DMS153 (cell line): Measurements from ENCODE around the gene HAL.

Source experiments
- DNase-seq: peaks from one replicate; lab custom pipeline; 2025; lab: John Stamatoyannopoulos, UW

The HAL gene

DNA sequence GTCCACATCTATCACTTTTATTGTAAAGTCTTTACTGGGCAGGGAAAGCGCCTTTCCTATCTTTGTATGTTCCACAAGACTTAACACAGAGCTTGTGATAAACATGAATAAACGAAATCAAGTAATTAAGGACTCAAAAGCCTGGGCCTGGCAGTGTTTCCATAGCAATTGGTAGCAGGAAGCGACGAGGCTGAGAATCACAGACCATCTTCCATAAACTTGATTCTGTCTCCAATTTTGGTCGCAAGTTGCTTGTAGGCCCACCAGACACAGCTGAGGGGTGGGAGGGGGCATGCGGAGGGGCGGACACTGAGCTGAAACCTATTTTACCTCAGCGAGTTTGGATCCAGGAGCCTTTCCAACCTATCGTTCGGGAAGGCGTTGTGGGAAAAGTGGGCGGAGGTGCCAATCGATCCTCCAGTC, 54.0 kb downstream of the HAL start:
- no peak for DNase-seq

DNA sequence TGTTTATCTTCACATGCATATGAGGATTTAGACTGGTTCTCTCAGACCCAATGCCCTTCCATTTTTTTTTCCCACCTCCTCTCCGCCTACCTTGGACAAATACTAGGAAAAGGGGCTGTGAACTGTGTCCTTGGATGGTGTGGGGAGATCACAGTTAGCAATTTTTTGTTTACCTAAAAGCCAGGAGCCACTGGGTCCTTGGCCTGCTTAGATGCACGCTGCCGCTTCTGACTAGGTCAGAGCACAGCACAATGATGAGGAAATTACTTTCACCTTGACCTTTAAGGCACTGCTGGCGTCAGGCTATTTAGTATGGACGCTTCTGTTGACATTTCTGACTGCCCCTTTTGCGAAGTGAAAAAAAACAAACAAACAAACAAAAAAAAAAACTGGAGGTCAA, 55.6 kb downstream of the HAL start:
- DNase-seq: no peak
